Smooth muscle cell of the brain vasculature (primary cell): Measurements from ENCODE around the gene ZBTB16.

Experiments
- DNase-seq: peaks from one replicate; pipeline ENCODE4 v3.0.0-alpha.2; 2012; ENCODE audit warnings: low read depth, low spot score

Gene ZBTB16

GRCh38 chr11:114152785-114153184, 93.3 kb downstream of the ZBTB16 start:
- DNase-seq = no peak

GRCh38 chr11:114153224-114153623, 93.7 kb downstream of the ZBTB16 start:
- DNase-seq = no peak

- DNase-seq = no peak
These were observed 94.9 kb downstream of the ZBTB16 start for GRCh38 chr11:114154271-114155047.

- DNase-seq = no peak
These were observed 95.6 kb downstream of the ZBTB16 start for GRCh38 chr11:114155116-114155515.

GRCh38 chr11:114156131-114156581, 96.6 kb downstream of the ZBTB16 start:
- DNase-seq = no peak

GRCh38 chr11:114156782-114157181, 97.3 kb downstream of the ZBTB16 start:
- no peak for DNase-seq

GRCh38 chr11:114157476-114158050, 98.1 kb downstream of the ZBTB16 start:
- no peak for DNase-seq

GRCh38 chr11:114158421-114158820, 98.9 kb downstream of the ZBTB16 start:
- DNase-seq = no peak

- no peak for DNase-seq
These were observed 99.4 kb downstream of the ZBTB16 start for GRCh38 chr11:114158886-114159285.

GRCh38 chr11:114159320-114159719, 99.8 kb downstream of the ZBTB16 start:
- no peak for DNase-seq

GRCh38 chr11:114159802-114160632, 100.5 kb downstream of the ZBTB16 start:
- DNase-seq = peak; percentile 99

- DNase-seq = no peak
These were observed 101.4 kb downstream of the ZBTB16 start for GRCh38 chr11:114160894-114161293.

GRCh38 chr11:114161486-114162250, 102.2 kb downstream of the ZBTB16 start:
- DNase-seq = no peak

GRCh38 chr11:114162719-114163123, 103.2 kb downstream of the ZBTB16 start:
- peak; percentile 97 for DNase-seq

GRCh38 chr11:114163229-114163631, 103.7 kb downstream of the ZBTB16 start:
- no peak for DNase-seq

GRCh38 chr11:114163830-114164401, 104.4 kb downstream of the ZBTB16 start:
- no peak for DNase-seq

GRCh38 chr11:114164546-114164945, 105.0 kb downstream of the ZBTB16 start:
- no peak for DNase-seq

GRCh38 chr11:114165326-114166230, 106.1 kb downstream of the ZBTB16 start:
- DNase-seq = no peak

- no peak for DNase-seq
These were observed 106.9 kb downstream of the ZBTB16 start for GRCh38 chr11:114166362-114166761.

GRCh38 chr11:114166897-114167323, 107.4 kb downstream of the ZBTB16 start:
- DNase-seq = peak; percentile 69
